Activated CD4-positive, alpha-beta T cell treated with anti-CD3 and anti-CD28 coated beads for 24 hours (primary cell): Measurements from ENCODE around the gene COL17A1.

Experiments
- DNase-seq, 2 donors: peaks; one replicate each; pipeline ENCODE4 v3.0.0-alpha.2; 2020; ENCODE audit warnings: low read depth in 2 of 2

The COL17A1 gene

GRCh38 chr10:104033966-104034365 is 51.7 kb downstream of the COL17A1 start:
- DNase-seq, result no peak

- DNase-seq, result no peak
Observed at GRCh38 chr10:104033401-104033930, 52.2 kb downstream of the COL17A1 start.

- DNase-seq, result no peak
Observed at GRCh38 chr10:104032144-104032775, 53.4 kb downstream of the COL17A1 start.

- no peak for DNase-seq
Observed at GRCh38 chr10:104031631-104032030, 54.0 kb downstream of the COL17A1 start.

- no peak for DNase-seq
Observed at GRCh38 chr10:104029521-104029860, 56.2 kb downstream of the COL17A1 start.

GRCh38 chr10:104028823-104029520 is 56.7 kb downstream of the COL17A1 start:
- no peak for DNase-seq

GRCh38 chr10:104028146-104028545 is 57.5 kb downstream of the COL17A1 start:
- peak in 1 of 2 donors; percentile 8 for DNase-seq

- no peak for DNase-seq
Observed at GRCh38 chr10:104026762-104027161, 58.9 kb downstream of the COL17A1 start.

- DNase-seq, result no peak
Observed at GRCh38 chr10:104025524-104025923, 60.2 kb downstream of the COL17A1 start.

- DNase-seq, result no peak
Observed at GRCh38 chr10:104022026-104022425, 63.7 kb downstream of the COL17A1 start.

- DNase-seq, result no peak
Observed at GRCh38 chr10:104021246-104021645, 64.4 kb downstream of the COL17A1 start.

GRCh38 chr10:104020020-104020419 is 65.7 kb downstream of the COL17A1 start:
- no peak for DNase-seq

- no peak for DNase-seq
Observed at GRCh38 chr10:104018471-104018870, 67.2 kb downstream of the COL17A1 start.

- DNase-seq, result no peak
Observed at GRCh38 chr10:104016661-104017060, 69.0 kb downstream of the COL17A1 start.

GRCh38 chr10:104014176-104014575 is 71.5 kb downstream of the COL17A1 start:
- DNase-seq, result no peak

GRCh38 chr10:104013489-104013888 is 72.2 kb downstream of the COL17A1 start:
- no peak for DNase-seq

GRCh38 chr10:104011904-104012303 is 73.8 kb downstream of the COL17A1 start:
- no peak for DNase-seq

- DNase-seq, result no peak
Observed at GRCh38 chr10:104005172-104005863, 80.4 kb downstream of the COL17A1 start.

- DNase-seq, result no peak
Observed at GRCh38 chr10:104002911-104003310, 82.8 kb downstream of the COL17A1 start.

- no peak for DNase-seq
Observed at GRCh38 chr10:103998805-103999204, 86.9 kb downstream of the COL17A1 start.

GRCh38 chr10:103995134-103995533 is 90.5 kb downstream of the COL17A1 start:
- DNase-seq, result no peak

GRCh38 chr10:103991393-103992128 is 94.1 kb downstream of the COL17A1 start:
- DNase-seq, result no peak
